Measurements from ENCODE around the gene MAP4K5. TPM values are rescaled to one million over a fixed set of nuclear protein-coding genes. Genes with fewer than 3 reads are reported as not detected.
"Not testable (repeated sequence)": the region's sequence is repeated elsewhere in the genome, so short reads cannot be mapped to it uniquely, and the experiment has no call there.

Gene MAP4K5
- total RNA-seq, 1 donor from 2014 or later = 158 TPM

DNA sequence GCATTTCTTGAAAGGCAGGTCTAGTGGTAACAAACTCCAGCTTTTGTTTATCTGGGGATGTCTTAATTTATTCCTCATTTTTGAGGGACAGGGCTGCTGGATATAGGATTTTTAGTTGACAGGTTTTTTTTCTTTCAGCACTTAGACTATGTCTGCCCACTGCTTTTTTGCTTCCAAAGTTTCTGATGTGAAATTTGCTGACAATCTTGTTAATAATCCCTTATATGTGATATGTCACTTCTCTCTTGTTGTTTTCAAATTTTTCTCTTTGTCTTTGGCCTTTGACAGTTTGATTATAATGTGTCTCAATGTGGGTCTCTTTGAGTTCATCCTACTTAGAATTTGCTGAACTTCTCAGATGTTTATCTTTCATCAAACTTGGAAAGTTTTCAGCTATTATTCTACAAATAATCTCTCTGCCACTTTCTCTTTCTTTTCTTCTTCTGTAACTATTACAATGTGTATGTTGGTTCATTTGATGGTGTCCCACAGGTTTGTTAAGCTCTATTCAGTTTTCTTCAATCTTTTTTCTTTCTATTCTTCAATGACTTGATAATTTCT, 37.4 kb upstream of the MAP4K5 start:
- Histone ChIP-seq H3K27ac (no peak overlapping the region), H3K27me3 (no peaks in the 10 kb centered on the region), H3K9me3 (peaks cover 22% of the 10 kb centered on the region), H3K4me1 (no peaks in the 10 kb centered on the region), H3K4me3 (no peak overlapping the region), H3K36me3 (peaks cover 0 to 4% of the 10 kb centered on the region in 2 donors)
- TF ChIP-seq POLR2AphosphoS5 (IDR thresholded peaks at IDR 0.05; ENCODE audit: insufficient read depth in 1 of 2, low read depth in 1 of 2) (no peak), POLR2A (IDR thresholded peaks at IDR 0.05) (no peak), CTCF (IDR thresholded peaks at IDR 0.05) (no peak)
- no peak for DNase-seq (ENCODE audit: extremely low spot score in 2 of 2)
- intact Hi-C loops (cut with DNase I) = no loop called here

DNA sequence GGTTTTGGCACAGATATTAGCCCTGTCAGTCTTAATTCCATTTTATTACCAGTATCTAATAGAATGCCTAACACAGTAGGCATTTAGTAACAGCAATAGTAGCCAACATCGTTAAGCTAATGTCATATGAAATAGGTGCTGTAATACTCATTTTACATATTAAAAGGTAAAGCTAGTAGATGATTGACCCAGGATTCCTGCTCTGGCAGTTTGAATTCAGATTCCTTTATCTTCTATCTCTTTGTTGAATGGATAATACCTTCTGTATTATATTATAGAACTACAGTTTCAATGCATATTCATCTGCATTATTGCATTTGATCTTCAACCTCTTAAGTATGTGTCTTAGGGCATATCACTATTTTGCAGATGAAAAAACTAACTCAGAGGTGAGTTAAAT, 30.5 kb upstream of the MAP4K5 start:
- H3K27me3 ChIP-seq = no peaks in the 10 kb centered on the region
- intact Hi-C loops (cut with DNase I) = no loop called here
- H3K9me3 ChIP-seq = no peaks in the 10 kb centered on the region
- H3K27ac ChIP-seq = no peak overlapping the region
- no peak overlapping the region for H3K4me3 ChIP-seq
- TF ChIP-seq POLR2AphosphoS5 (IDR thresholded peaks at IDR 0.05; ENCODE audit: insufficient read depth in 1 of 2, low read depth in 1 of 2) = no peak
- no peak for TF ChIP-seq CTCF (IDR thresholded peaks at IDR 0.05)
- TF ChIP-seq POLR2A (IDR thresholded peaks at IDR 0.05) = no peak
- no peak for DNase-seq (ENCODE audit: extremely low spot score in 2 of 2)
- H3K36me3 ChIP-seq = no peaks in the 10 kb centered on the region
- no peaks in the 10 kb centered on the region for H3K4me1 ChIP-seq

DNA sequence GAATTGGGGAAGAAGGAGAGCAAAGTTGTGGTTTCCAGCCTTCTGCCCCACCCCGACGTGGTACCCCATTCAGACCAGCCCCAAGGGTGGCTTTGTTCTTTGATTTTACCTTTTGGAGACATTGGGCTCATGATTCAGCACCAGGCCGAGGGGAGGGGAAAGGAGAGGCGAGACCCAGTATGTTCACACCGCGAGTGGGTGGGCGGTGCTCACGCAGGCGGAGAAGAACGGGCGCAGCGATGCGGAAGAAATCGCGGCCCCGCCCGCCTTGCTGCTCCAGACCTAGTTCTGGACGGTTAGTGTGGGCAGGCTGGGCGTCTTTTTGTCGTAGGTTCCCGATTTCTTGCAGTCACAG, 28.5 kb upstream of the MAP4K5 start:
- no peaks in the 10 kb centered on the region for H3K9me3 ChIP-seq
- H3K27ac ChIP-seq = peak overlapping the region; percentile 88
- peak in 1 of 2 donors; percentile 91 for DNase-seq (ENCODE audit: extremely low spot score in 2 of 2)
- peak; percentile 48 to 74 for TF ChIP-seq POLR2AphosphoS5 (IDR thresholded peaks at IDR 0.05; ENCODE audit: insufficient read depth in 1 of 2, low read depth in 1 of 2)
- no peak for TF ChIP-seq CTCF (IDR thresholded peaks at IDR 0.05)
- TF ChIP-seq POLR2A (IDR thresholded peaks at IDR 0.05) = peak in 1 of 2 donors; percentile 52
- H3K27me3 ChIP-seq = no peaks in the 10 kb centered on the region
- no peaks in the 10 kb centered on the region for H3K36me3 ChIP-seq
- intact Hi-C loops (cut with DNase I) = no loop called here
- no peaks in the 10 kb centered on the region for H3K4me1 ChIP-seq
- peak overlapping the region; percentile 60 to 89 for H3K4me3 ChIP-seq

- Histone ChIP-seq H3K4me1 (no peaks in the 10 kb centered on the region), H3K4me3 (peak within 1 kb of the TSS; percentile 60 to 89), H3K9me3 (no peaks in the 10 kb centered on the region), H3K36me3 (no peaks in the 10 kb centered on the region), H3K27ac (peak within 1 kb of the TSS; percentile 88), H3K27me3 (no peaks in the 10 kb centered on the region)
- peak in 1 of 2 donors; percentile 88 for DNase-seq (ENCODE audit: extremely low spot score in 2 of 2)
- TF ChIP-seq POLR2A (IDR thresholded peaks at IDR 0.05) (peak in 1 of 2 donors; percentile 5), CTCF (IDR thresholded peaks at IDR 0.05) (peak in 1 of 3 experiments; percentile 25), POLR2AphosphoS5 (IDR thresholded peaks at IDR 0.05; ENCODE audit: insufficient read depth in 1 of 2, low read depth in 1 of 2) (peak in 1 of 2 donors; percentile 84)
- intact Hi-C loops (cut with DNase I) = no loop called here
These were observed 27.9 kb upstream of the MAP4K5 start, which contains the start of gene ATL1 for GRCh38 chr14:50559990-50560930. ATL1 (plus strand) TSS chr14:50560145; CDS start chr14:50560266, 121 bp downstream.

DNA sequence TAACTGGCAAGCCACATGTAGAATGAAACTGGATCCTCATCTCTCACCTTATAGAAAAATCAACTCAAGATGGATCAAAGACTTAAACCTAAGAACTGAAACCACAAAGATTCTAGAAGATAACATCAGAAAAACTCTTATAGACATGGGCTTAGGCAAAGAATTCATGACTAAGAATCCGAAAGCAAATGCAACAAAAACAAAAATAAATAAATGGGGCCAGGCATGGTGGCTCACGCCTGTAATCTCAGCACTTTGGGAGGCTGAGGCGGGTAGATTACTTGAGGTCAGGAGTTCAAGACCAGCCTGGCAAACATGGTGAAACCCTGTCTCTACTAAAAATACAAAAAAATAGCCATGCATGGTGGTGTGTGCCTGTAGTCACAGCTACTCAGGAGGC, 20.4 kb upstream of the MAP4K5 start:
- H3K9me3 ChIP-seq; H3K27ac ChIP-seq; H3K4me1 ChIP-seq; H3K36me3 ChIP-seq; H3K4me3 ChIP-seq; H3K27me3 ChIP-seq; DNase-seq (ENCODE audit: extremely low spot score in 2 of 2); intact Hi-C loops (cut with DNase I): not testable (repeated sequence)

All from vagina (tissue), 2 donors.